H1 (cell line): ENCODE results near the gene RPS6KA2. TPM values are rescaled to one million over a fixed set of nuclear protein-coding genes. Genes with fewer than 3 reads are reported as not detected.

Experiments
- HDAC6 ChIP-seq: IDR thresholded peaks from one replicate; pipeline ENCODE4 v1.7.1; 2012; ENCODE audit warnings: low read depth, mild to moderate bottlenecking, inconsistent platforms, low read length, moderate library complexity
- KDM4A ChIP-seq: IDR thresholded peaks from one replicate; pipeline ENCODE4 v1.7.1; 2012; ENCODE audit warnings: low read depth, mild to moderate bottlenecking, moderate library complexity, low read length, inconsistent platforms; ENCODE audit not compliant: severe bottlenecking
- KDM5A ChIP-seq: fragments of 200-600 bp; IDR thresholded peaks from 2 replicates; pipeline ENCODE4 v1.7.1; 2012; ENCODE audit warnings: mild to moderate bottlenecking, low read length, inconsistent platforms, mixed read lengths
- SP4 ChIP-seq: IDR thresholded peaks from 2 replicates; pipeline ENCODE4 v1.6.1; 2012; ENCODE audit warnings: low read length, inconsistent platforms
- polyA plus RNA-seq, 7 experiments: library from polyadenylated mRNA; depleted of rRNA in 3 of 7; stranded (reverse) in 5 of 7; unstranded in 2 of 7; fragments of >200 nt in 5 of 7; fragments of 200-250 nt in 2 of 7; gene quantifications; 1 replicate in 5 of 7; 2 replicates in 1 of 7; 4 replicates in 1 of 7; pipeline versions ENCODE4 v1.2.1 to v1.2.3, GENCODE V29; 2011 to 2013; ENCODE audit warnings: missing spikeins in 2 of 7, mixed read lengths in 2 of 7
- total RNA-seq: library from RNA; stranded (reverse); fragmentation: NEBNext Ultra II Directional; extraction: Animal tissue kit (Norgen Biotek cat#: 25700); gene quantifications from 2 replicates; pipeline ENCODE4 v1.2.1, GENCODE V29; 2021

Gene RPS6KA2
- total and polyA plus RNA-seq, 2 of the 8 experiments (the other 6 are each of a cell fraction or from before 2014, with no cell fraction given), result 8.8 to 25.7 TPM

- TF ChIP-seq KDM5A (no peak), KDM4A (no peak), SP4 (no peak), HDAC6 (no peak)
Measured at GRCh38 chr6:166389119-166389518, 237.9 kb downstream of the RPS6KA2 start (continued).
